SH-SY5Y (cell line): Measurements from ENCODE around the gene EIF4G3.

Experiments used
- GATA2 ChIP-seq: IDR thresholded peaks from 2 replicates; pipeline ENCODE4 v1.6.1; 2011; ENCODE audit warnings: mild to moderate bottlenecking, low read depth, low read length
- GATA3 ChIP-seq: IDR thresholded peaks from 2 replicates; pipeline ENCODE4 v1.6.1; 2011; ENCODE audit warnings: low read depth, mild to moderate bottlenecking, low read length, moderate library complexity

DNA sequence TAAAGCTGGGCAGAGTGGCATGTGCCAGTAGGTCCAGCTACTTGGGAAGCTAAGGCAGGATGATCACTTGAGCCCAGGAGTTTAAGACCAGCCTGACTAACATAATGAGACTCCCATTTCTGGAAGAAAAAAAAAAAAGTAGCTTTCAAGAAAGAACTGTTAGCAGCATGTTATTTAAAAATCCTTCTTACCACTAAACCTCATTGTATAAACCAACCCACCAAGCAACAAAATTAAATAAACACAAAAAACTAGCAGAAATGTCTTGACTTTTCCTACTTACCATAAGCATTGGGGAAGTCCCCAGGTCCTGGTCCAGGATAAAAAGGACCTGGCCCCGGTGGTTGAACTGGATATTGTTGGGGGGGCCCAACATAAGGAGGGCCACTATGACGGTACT is 196.6 kb downstream of the EIF4G3 start:
- TF ChIP-seq GATA2 = no peak
- no peak for TF ChIP-seq GATA3
